Measurements from ENCODE around the gene CDC25C.
"Not testable (repeated sequence)": the region's sequence is repeated elsewhere in the genome, so short reads cannot be mapped to it uniquely, and the experiment has no call there.

Gene CDC25C

GRCh38 chr5:138263581-138263980 lies 68.0 kb downstream of the CDC25C start:
- DNase-seq (ENCODE audit: low read depth, low spot score): no peak
- Histone ChIP-seq H3K36me3 (ENCODE audit: insufficient read depth, low read length) (no peaks in the 10 kb centered on the region), H3K9ac (ENCODE audit: insufficient read length) (no peak overlapping the region), H3K9me3 (ENCODE audit: low read depth, low read length) (no peaks in the 10 kb centered on the region), H3K4me3 (no peak overlapping the region), H3K27ac (no peak overlapping the region)
- TF ChIP-seq EZH2 (IDR thresholded peaks at IDR 0.05) (no peak), FOXP2 (optimal IDR thresholded peaks at IDR 0.05; ENCODE audit: control extremely low read depth, extremely low read length, insufficient read depth) (no peak), POLR2AphosphoS5 (IDR thresholded peaks at IDR 0.05; ENCODE audit: borderline replicate concordance, low read depth, low read length) (no peak)

- H3K27ac ChIP-seq: no peak overlapping the region
- no peaks in the 10 kb centered on the region for H3K9me3 ChIP-seq (ENCODE audit: low read depth, low read length)
- no peak overlapping the region for H3K4me3 ChIP-seq
- no peak overlapping the region for H3K9ac ChIP-seq (ENCODE audit: insufficient read length)
- no peak for DNase-seq (ENCODE audit: low read depth, low spot score)
- TF ChIP-seq EZH2 (IDR thresholded peaks at IDR 0.05) (no peak), POLR2AphosphoS5 (IDR thresholded peaks at IDR 0.05; ENCODE audit: borderline replicate concordance, low read depth, low read length) (no peak), FOXP2 (optimal IDR thresholded peaks at IDR 0.05; ENCODE audit: control extremely low read depth, extremely low read length, insufficient read depth) (no peak)
- H3K36me3 ChIP-seq (ENCODE audit: insufficient read depth, low read length): no peaks in the 10 kb centered on the region
Observed at GRCh38 chr5:138258704-138259292, 72.8 kb downstream of the CDC25C start.

DNA sequence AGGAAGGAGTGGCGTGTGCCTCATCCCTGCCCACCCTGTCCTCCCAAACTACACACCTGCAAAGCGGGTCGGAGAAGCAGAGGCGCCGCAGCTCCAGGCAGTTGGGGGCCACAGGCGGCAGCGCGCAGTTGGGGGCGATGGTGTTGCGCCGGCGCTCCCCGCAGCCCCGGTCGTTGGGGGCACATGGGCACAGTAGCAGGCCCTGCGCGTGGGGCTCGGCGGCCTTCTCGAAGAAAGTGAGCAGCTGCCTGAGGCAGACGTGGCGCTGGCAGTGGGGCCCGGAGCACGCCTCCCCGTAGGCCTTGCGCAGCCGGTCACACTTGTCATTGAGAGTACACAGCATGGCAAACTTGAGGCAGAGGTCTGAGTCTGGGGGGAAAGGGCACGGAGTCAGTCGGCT lies 74.0 kb downstream of the CDC25C start:
- no peak for DNase-seq (ENCODE audit: low read depth, low spot score)
- no peaks in the 10 kb centered on the region for H3K36me3 ChIP-seq (ENCODE audit: insufficient read depth, low read length)
- H3K4me3 ChIP-seq: no peak overlapping the region
- H3K9ac ChIP-seq (ENCODE audit: insufficient read length): no peak overlapping the region
- TF ChIP-seq FOXP2 (optimal IDR thresholded peaks at IDR 0.05; ENCODE audit: control extremely low read depth, extremely low read length, insufficient read depth): no peak
- no peak for TF ChIP-seq POLR2AphosphoS5 (IDR thresholded peaks at IDR 0.05; ENCODE audit: borderline replicate concordance, low read depth, low read length)
- no peak for TF ChIP-seq EZH2 (IDR thresholded peaks at IDR 0.05)
- no peak overlapping the region for H3K27ac ChIP-seq
- no peaks in the 10 kb centered on the region for H3K9me3 ChIP-seq (ENCODE audit: low read depth, low read length)

- Histone ChIP-seq H3K27ac (no peak overlapping the region), H3K36me3 (ENCODE audit: insufficient read depth, low read length) (no peaks in the 10 kb centered on the region), H3K9me3 (ENCODE audit: low read depth, low read length) (no peaks in the 10 kb centered on the region), H3K4me3 (no peak overlapping the region), H3K9ac (ENCODE audit: insufficient read length) (no peak overlapping the region)
- no peak for DNase-seq (ENCODE audit: low read depth, low spot score)
- no peak for TF ChIP-seq EZH2 (IDR thresholded peaks at IDR 0.05)
- no peak for TF ChIP-seq FOXP2 (optimal IDR thresholded peaks at IDR 0.05; ENCODE audit: control extremely low read depth, extremely low read length, insufficient read depth)
- TF ChIP-seq POLR2AphosphoS5 (IDR thresholded peaks at IDR 0.05; ENCODE audit: borderline replicate concordance, low read depth, low read length): no peak
Observed at GRCh38 chr5:138252944-138253343, 78.7 kb downstream of the CDC25C start.

DNA sequence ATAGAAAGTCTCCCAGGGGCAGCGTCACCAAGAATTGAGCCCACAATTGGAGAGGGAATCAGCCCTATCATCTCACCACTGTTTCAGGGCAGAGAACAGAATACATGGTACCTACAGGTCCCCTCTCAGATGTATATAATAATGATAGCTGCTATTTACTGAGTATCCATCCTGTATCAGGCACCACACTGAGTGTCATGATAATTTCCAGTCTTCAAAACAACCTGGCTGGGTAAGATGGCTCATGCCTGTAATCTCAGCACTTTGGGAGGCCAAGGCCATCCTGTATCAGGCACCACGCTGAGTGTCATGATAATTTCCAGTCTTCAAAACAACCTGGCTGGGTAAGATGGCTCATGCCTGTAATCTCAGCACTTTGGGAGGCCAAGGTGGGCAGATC lies 83.8 kb downstream of the CDC25C start:
- H3K36me3 ChIP-seq (ENCODE audit: insufficient read depth, low read length); H3K9me3 ChIP-seq (ENCODE audit: low read depth, low read length); H3K27ac ChIP-seq; H3K9ac ChIP-seq (ENCODE audit: insufficient read length); H3K4me3 ChIP-seq; DNase-seq (ENCODE audit: low read depth, low spot score): not testable (repeated sequence)

GRCh38 chr5:138246822-138247221 lies 84.8 kb downstream of the CDC25C start:
- no peaks in the 10 kb centered on the region for H3K9me3 ChIP-seq (ENCODE audit: low read depth, low read length)
- H3K9ac ChIP-seq (ENCODE audit: insufficient read length): no peak overlapping the region
- H3K27ac ChIP-seq: no peak overlapping the region
- no peaks in the 10 kb centered on the region for H3K36me3 ChIP-seq (ENCODE audit: insufficient read depth, low read length)
- DNase-seq (ENCODE audit: low read depth, low spot score): no peak
- no peak overlapping the region for H3K4me3 ChIP-seq
- TF ChIP-seq EZH2 (IDR thresholded peaks at IDR 0.05) (no peak), POLR2AphosphoS5 (IDR thresholded peaks at IDR 0.05; ENCODE audit: borderline replicate concordance, low read depth, low read length) (no peak), FOXP2 (optimal IDR thresholded peaks at IDR 0.05; ENCODE audit: control extremely low read depth, extremely low read length, insufficient read depth) (no peak)

GRCh38 chr5:138246334-138246733 lies 85.3 kb downstream of the CDC25C start:
- H3K4me3 ChIP-seq: no peak overlapping the region
- H3K36me3 ChIP-seq (ENCODE audit: insufficient read depth, low read length): no peaks in the 10 kb centered on the region
- TF ChIP-seq POLR2AphosphoS5 (IDR thresholded peaks at IDR 0.05; ENCODE audit: borderline replicate concordance, low read depth, low read length) (no peak), FOXP2 (optimal IDR thresholded peaks at IDR 0.05; ENCODE audit: control extremely low read depth, extremely low read length, insufficient read depth) (no peak), EZH2 (IDR thresholded peaks at IDR 0.05) (no peak)
- H3K9ac ChIP-seq (ENCODE audit: insufficient read length): no peak overlapping the region
- H3K9me3 ChIP-seq (ENCODE audit: low read depth, low read length): no peaks in the 10 kb centered on the region
- no peak overlapping the region for H3K27ac ChIP-seq
- no peak for DNase-seq (ENCODE audit: low read depth, low spot score)

GRCh38 chr5:138245717-138246116 lies 85.9 kb downstream of the CDC25C start:
- Histone ChIP-seq H3K9ac (ENCODE audit: insufficient read length) (no peak overlapping the region), H3K36me3 (ENCODE audit: insufficient read depth, low read length) (no peaks in the 10 kb centered on the region), H3K4me3 (no peak overlapping the region), H3K27ac (no peak overlapping the region), H3K9me3 (ENCODE audit: low read depth, low read length) (no peaks in the 10 kb centered on the region)
- no peak for TF ChIP-seq EZH2 (IDR thresholded peaks at IDR 0.05)
- no peak for TF ChIP-seq POLR2AphosphoS5 (IDR thresholded peaks at IDR 0.05; ENCODE audit: borderline replicate concordance, low read depth, low read length)
- no peak for TF ChIP-seq FOXP2 (optimal IDR thresholded peaks at IDR 0.05; ENCODE audit: control extremely low read depth, extremely low read length, insufficient read depth)
- no peak for DNase-seq (ENCODE audit: low read depth, low spot score)

GRCh38 chr5:138243794-138244193 lies 87.8 kb downstream of the CDC25C start:
- H3K9ac ChIP-seq (ENCODE audit: insufficient read length): no peak overlapping the region
- no peak overlapping the region for H3K4me3 ChIP-seq
- no peaks in the 10 kb centered on the region for H3K36me3 ChIP-seq (ENCODE audit: insufficient read depth, low read length)
- H3K9me3 ChIP-seq (ENCODE audit: low read depth, low read length): no peaks in the 10 kb centered on the region
- DNase-seq (ENCODE audit: low read depth, low spot score): no peak
- H3K27ac ChIP-seq: no peak overlapping the region
- no peak for TF ChIP-seq FOXP2 (optimal IDR thresholded peaks at IDR 0.05; ENCODE audit: control extremely low read depth, extremely low read length, insufficient read depth)
- TF ChIP-seq EZH2 (IDR thresholded peaks at IDR 0.05): no peak
- TF ChIP-seq POLR2AphosphoS5 (IDR thresholded peaks at IDR 0.05; ENCODE audit: borderline replicate concordance, low read depth, low read length): no peak

All from SK-N-MC (cell line).